Measurements from ENCODE around the gene NET1.

GRCh38 chr10:5502061-5502521 lies 89.7 kb downstream of the NET1 start:
- TF ChIP-seq CTCF (IDR thresholded peaks at IDR 0.05), result no peak
- no peak for TF ChIP-seq POLR2A (IDR thresholded peaks at IDR 0.05)

All from heart left ventricle (tissue), 13 donors.